ENCODE results near the gene CNTN1. TPM values are rescaled to one million over a fixed set of nuclear protein-coding genes. Genes with fewer than 3 reads are reported as not detected.

CNTN1 gene
- total and polyA plus RNA-seq, 2 donors (not counting 1 experiment from before 2014, with no cell fraction given): not detected

GRCh38 chr12:40727774-40728483 is 35.7 kb downstream of the CNTN1 start:
- no peak overlapping the region for H3K4me3 ChIP-seq (ENCODE audit: control extremely low read depth in 1 of 5, extremely low read depth in 1 of 5, insufficient read depth in 1 of 5, low read depth in 2 of 5, low read length in 4 of 5)
- intact Hi-C loops (cut with micrococcal nuclease): no loop called here
- H3K27ac ChIP-seq (ENCODE audit: low read length in 2 of 2): no peak overlapping the region
- H3K27ac Mint-ChIP-seq: no peak overlapping the region
- TF ChIP-seq, protein P1, sequence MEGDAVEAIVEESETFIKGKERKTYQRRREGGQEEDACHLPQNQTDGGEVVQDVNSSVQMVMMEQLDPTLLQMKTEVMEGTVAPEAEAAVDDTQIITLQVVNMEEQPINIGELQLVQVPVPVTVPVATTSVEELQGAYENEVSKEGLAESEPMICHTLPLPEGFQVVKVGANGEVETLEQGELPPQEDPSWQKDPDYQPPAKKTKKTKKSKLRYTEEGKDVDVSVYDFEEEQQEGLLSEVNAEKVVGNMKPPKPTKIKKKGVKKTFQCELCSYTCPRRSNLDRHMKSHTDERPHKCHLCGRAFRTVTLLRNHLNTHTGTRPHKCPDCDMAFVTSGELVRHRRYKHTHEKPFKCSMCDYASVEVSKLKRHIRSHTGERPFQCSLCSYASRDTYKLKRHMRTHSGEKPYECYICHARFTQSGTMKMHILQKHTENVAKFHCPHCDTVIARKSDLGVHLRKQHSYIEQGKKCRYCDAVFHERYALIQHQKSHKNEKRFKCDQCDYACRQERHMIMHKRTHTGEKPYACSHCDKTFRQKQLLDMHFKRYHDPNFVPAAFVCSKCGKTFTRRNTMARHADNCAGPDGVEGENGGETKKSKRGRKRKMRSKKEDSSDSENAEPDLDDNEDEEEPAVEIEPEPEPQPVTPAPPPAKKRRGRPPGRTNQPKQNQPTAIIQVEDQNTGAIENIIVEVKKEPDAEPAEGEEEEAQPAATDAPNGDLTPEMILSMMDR (IDR thresholded peaks at IDR 0.05): no peak
- no peak for TF ChIP-seq EZH2 (IDR thresholded peaks at IDR 0.05; ENCODE audit: borderline replicate concordance, insufficient read depth, low read depth, low read length, poor library complexity, severe bottlenecking)
- H3K36me3 ChIP-seq (replicated peaks in 1 of 2; ENCODE audit: control extremely low read depth in 1 of 2, control insufficient read depth in 1 of 2, extremely low read depth in 1 of 2, insufficient read depth in 2 of 2, low read length in 1 of 2): no peaks in the 10 kb centered on the region
- no peaks in the 10 kb centered on the region for H3K9me3 Mint-ChIP-seq (ENCODE audit: insufficient read depth)
- no peaks in the 10 kb centered on the region for H3K79me2 ChIP-seq (ENCODE audit: control insufficient read depth, insufficient read depth, low read length)
- no peak overlapping the region for H3K9ac ChIP-seq (ENCODE audit: low read length)
- H2AFZ ChIP-seq (ENCODE audit: insufficient read depth, low read depth, low read length, poor library complexity, severe bottlenecking): no peak overlapping the region
- H4K20me1 ChIP-seq (ENCODE audit: control insufficient read depth, insufficient read depth, low read length, poor library complexity, severe bottlenecking): no peaks in the 10 kb centered on the region
- DNase-seq (no peak), ATAC-seq (ENCODE audit: low read depth) (no peak)
- no peaks in the 10 kb centered on the region for H3K4me1 ChIP-seq (ENCODE audit: control insufficient read depth in 2 of 2, insufficient read depth in 2 of 2, low read length in 2 of 2)
- no peaks in the 10 kb centered on the region for H3K9me3 ChIP-seq (ENCODE audit: control extremely low read depth in 1 of 3, control insufficient read depth in 2 of 3, insufficient read depth in 1 of 3, low read length in 2 of 3)
- POLR2A ChIA-PET: no interaction called here
- CTCF ChIA-PET: no interaction called here
- H3K27me3 Mint-ChIP-seq: peaks cover 3% of the 10 kb centered on the region
- no peaks in the 10 kb centered on the region for H3K27me3 ChIP-seq (replicated peaks in 1 of 4; ENCODE audit: control extremely low read depth in 1 of 4, control insufficient read depth in 3 of 4, insufficient read depth in 4 of 4, low read length in 3 of 4)
- H3K4me3 Mint-ChIP-seq: no peak overlapping the region
- H3K4me2 ChIP-seq (replicated peaks; ENCODE audit: low read depth, low read length, poor library complexity, severe bottlenecking): no peak overlapping the region
- 92% methylated on average over 2 of the region's 4 CpGs for WGBS (ENCODE audit: insufficient coverage)
- no peaks in the 10 kb centered on the region for H3K4me1 Mint-ChIP-seq

- DNase-seq (no peak), ATAC-seq (ENCODE audit: low read depth) (no peak)
- TF ChIP-seq, protein P1 (IDR thresholded peaks at IDR 0.05): no peak
- no peak for TF ChIP-seq EZH2 (IDR thresholded peaks at IDR 0.05; ENCODE audit: borderline replicate concordance, insufficient read depth, low read depth, low read length, poor library complexity, severe bottlenecking)
Measured at GRCh38 chr12:40730281-40730680, 38.0 kb downstream of the CNTN1 start.

More at GRCh38 chr12:40730281-40730680, 38.0 kb downstream of the CNTN1 start:
- Mint-ChIP-seq H3K4me3 (no peak overlapping the region), H3K27ac (no peak overlapping the region), H3K27me3 (peaks cover 3% of the 10 kb centered on the region), H3K4me1 (no peaks in the 10 kb centered on the region), H3K9me3 (ENCODE audit: insufficient read depth) (no peaks in the 10 kb centered on the region)
- H3K4me3 ChIP-seq (ENCODE audit: control extremely low read depth in 1 of 5, extremely low read depth in 1 of 5, insufficient read depth in 1 of 5, low read depth in 2 of 5, low read length in 4 of 5): no peak overlapping the region
- POLR2A ChIA-PET: no interaction called here
- no peak overlapping the region for H3K4me2 ChIP-seq (replicated peaks; ENCODE audit: low read depth, low read length, poor library complexity, severe bottlenecking)
- no peaks in the 10 kb centered on the region for H3K9me3 ChIP-seq (ENCODE audit: control extremely low read depth in 1 of 3, control insufficient read depth in 2 of 3, insufficient read depth in 1 of 3, low read length in 2 of 3)
- no peaks in the 10 kb centered on the region for H3K4me1 ChIP-seq (ENCODE audit: control insufficient read depth in 2 of 2, insufficient read depth in 2 of 2, low read length in 2 of 2)
- H3K9ac ChIP-seq (ENCODE audit: low read length): no peak overlapping the region
- H3K79me2 ChIP-seq (ENCODE audit: control insufficient read depth, insufficient read depth, low read length): no peaks in the 10 kb centered on the region
- intact Hi-C loops (cut with micrococcal nuclease): no loop called here
- H3K27me3 ChIP-seq (replicated peaks in 1 of 4; ENCODE audit: control extremely low read depth in 1 of 4, control insufficient read depth in 3 of 4, insufficient read depth in 4 of 4, low read length in 3 of 4): no peaks in the 10 kb centered on the region
- H2AFZ ChIP-seq (ENCODE audit: insufficient read depth, low read depth, low read length, poor library complexity, severe bottlenecking): no peak overlapping the region
- no peak overlapping the region for H3K27ac ChIP-seq (ENCODE audit: low read length in 2 of 2)
- H4K20me1 ChIP-seq (ENCODE audit: control insufficient read depth, insufficient read depth, low read length, poor library complexity, severe bottlenecking): no peaks in the 10 kb centered on the region
- H3K36me3 ChIP-seq (replicated peaks in 1 of 2; ENCODE audit: control extremely low read depth in 1 of 2, control insufficient read depth in 1 of 2, extremely low read depth in 1 of 2, insufficient read depth in 2 of 2, low read length in 1 of 2): no peaks in the 10 kb centered on the region
- WGBS (ENCODE audit: insufficient coverage): no CpG with 5 or more reads among the region's 1 CpG
- CTCF ChIA-PET: no interaction called here
